DOHH2 (cell line): ENCODE measurements around the gene ZNF219.

Experiments used
- H3F3A ChIP-seq: fragments of 200-600 bp; sonication (generic), shearing (Covaris generic); 2 replicates; pipeline ENCODE4 v1.6.0; 2016; ENCODE audit warnings: antibody characterized with exemption, mild to moderate bottlenecking; ENCODE audit not compliant: control insufficient read depth, insufficient read depth
- H3K27ac ChIP-seq: fragments of 200-600 bp; sonication (generic); 2 replicates; pipeline ENCODE4 v1.5.1; 2014; ENCODE audit warnings: low read depth, mild to moderate bottlenecking, low read length, moderate library complexity
- H3K27me3 ChIP-seq: fragments of 200-600 bp; sonication (generic); 2 replicates; pipeline ENCODE4 v1.6.1; 2014; ENCODE audit warnings: mild to moderate bottlenecking, low read length, mixed read lengths; ENCODE audit not compliant: control insufficient read depth
- H3K36me3 ChIP-seq: fragments of 200-600 bp; sonication (generic); 2 replicates; pipeline ENCODE4 v1.6.1; 2014; ENCODE audit warnings: mild to moderate bottlenecking, low read length, moderate library complexity, mixed read lengths; ENCODE audit not compliant: control insufficient read depth
- H3K4me1 ChIP-seq: fragments of 200-600 bp; sonication (generic); 2 replicates; pipeline ENCODE4 v1.6.1; 2014; ENCODE audit warnings: mild to moderate bottlenecking, low read length, mixed read lengths; ENCODE audit not compliant: control insufficient read depth
- H3K4me2 ChIP-seq: fragments of 200-600 bp; sonication (generic); 2 replicates; pipeline ENCODE4 v1.6.0; 2014; ENCODE audit warnings: mild to moderate bottlenecking, low read length, moderate library complexity
- H3K4me3 ChIP-seq: fragments of 200-600 bp; sonication (generic); 2 replicates; pipeline ENCODE4 v1.5.1; 2014; ENCODE audit warnings: mild to moderate bottlenecking, low read length, mixed read lengths
- H3K79me2 ChIP-seq: fragments of 200-600 bp; sonication (generic); 2 replicates; pipeline ENCODE4 v1.6.1; 2014; ENCODE audit warnings: mild to moderate bottlenecking, low read length, mixed read lengths; ENCODE audit not compliant: control insufficient read depth
- H3K9me2 ChIP-seq: fragments of 200-600 bp; sonication (generic); replicated peaks from 2 replicates; pipeline ENCODE4 v1.6.1; 2014; ENCODE audit warnings: mild to moderate bottlenecking, low read length, mixed read lengths; ENCODE audit not compliant: control insufficient read depth
- H3K9me3 ChIP-seq: fragments of 200-600 bp; sonication (generic); 2 replicates; pipeline ENCODE4 v1.6.1; 2014; ENCODE audit warnings: antibody characterized with exemption, low read length, mixed read lengths; ENCODE audit not compliant: control insufficient read depth, insufficient read depth
- H4K20me1 ChIP-seq: fragments of 200-600 bp; sonication (generic); 2 replicates; pipeline ENCODE4 v1.6.0; 2014; ENCODE audit warnings: low read depth, mild to moderate bottlenecking, antibody characterized with exemption, low read length, moderate library complexity; ENCODE audit not compliant: control insufficient read depth, insufficient read depth
- EZH2phosphoT487 ChIP-seq: fragments of 200-600 bp; sonication (generic); IDR thresholded peaks from 2 replicates; pipeline ENCODE4 v1.6.1; 2017; ENCODE audit warnings: borderline replicate concordance, mild to moderate bottlenecking, antibody characterized with exemption, low read length, moderate library complexity, mixed read lengths
- TF ChIP-seq, protein P1 (sequence below): fragments of 200-600 bp; sonication (generic); IDR thresholded peaks from one replicate; pipeline ENCODE4 v1.5.1; 2014; ENCODE audit warnings: antibody characterized with exemption, mild to moderate bottlenecking, low read depth, low read length; ENCODE audit not compliant: poor library complexity, severe bottlenecking

ZNF219 gene

DNA sequence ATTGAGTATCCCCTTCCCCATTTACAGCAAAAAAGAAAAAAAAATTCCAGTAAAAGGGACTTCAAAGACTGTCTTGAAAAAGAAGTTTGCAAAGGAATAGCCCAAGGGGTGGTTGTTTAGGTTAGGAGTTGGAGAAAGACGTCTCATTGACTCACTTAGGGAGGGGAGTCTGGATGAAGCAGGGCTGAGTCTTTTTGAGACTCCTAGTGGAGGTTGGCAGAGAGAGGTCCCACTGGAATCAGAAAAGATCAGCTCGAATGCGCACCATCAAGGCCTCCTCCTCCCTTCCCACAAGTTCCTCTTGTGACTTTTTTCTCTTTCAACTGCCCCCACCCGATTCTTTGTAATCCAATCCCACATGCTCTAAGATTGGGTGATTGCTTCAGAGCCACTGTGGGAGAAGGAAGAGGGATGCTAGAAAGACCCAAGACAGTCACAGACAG lies 26.4 kb downstream of the ZNF219 start:
- no peaks in the 10 kb centered on the region for H3K9me2 ChIP-seq
- TF ChIP-seq, protein P1, sequence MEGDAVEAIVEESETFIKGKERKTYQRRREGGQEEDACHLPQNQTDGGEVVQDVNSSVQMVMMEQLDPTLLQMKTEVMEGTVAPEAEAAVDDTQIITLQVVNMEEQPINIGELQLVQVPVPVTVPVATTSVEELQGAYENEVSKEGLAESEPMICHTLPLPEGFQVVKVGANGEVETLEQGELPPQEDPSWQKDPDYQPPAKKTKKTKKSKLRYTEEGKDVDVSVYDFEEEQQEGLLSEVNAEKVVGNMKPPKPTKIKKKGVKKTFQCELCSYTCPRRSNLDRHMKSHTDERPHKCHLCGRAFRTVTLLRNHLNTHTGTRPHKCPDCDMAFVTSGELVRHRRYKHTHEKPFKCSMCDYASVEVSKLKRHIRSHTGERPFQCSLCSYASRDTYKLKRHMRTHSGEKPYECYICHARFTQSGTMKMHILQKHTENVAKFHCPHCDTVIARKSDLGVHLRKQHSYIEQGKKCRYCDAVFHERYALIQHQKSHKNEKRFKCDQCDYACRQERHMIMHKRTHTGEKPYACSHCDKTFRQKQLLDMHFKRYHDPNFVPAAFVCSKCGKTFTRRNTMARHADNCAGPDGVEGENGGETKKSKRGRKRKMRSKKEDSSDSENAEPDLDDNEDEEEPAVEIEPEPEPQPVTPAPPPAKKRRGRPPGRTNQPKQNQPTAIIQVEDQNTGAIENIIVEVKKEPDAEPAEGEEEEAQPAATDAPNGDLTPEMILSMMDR, result no peak
- TF ChIP-seq EZH2phosphoT487, result no peak
- H3K36me3 ChIP-seq, result no peaks in the 10 kb centered on the region
- no peak overlapping the region for H3K27ac ChIP-seq
- H3K9me3 ChIP-seq, result no peaks in the 10 kb centered on the region
- H4K20me1 ChIP-seq, result no peaks in the 10 kb centered on the region
- H3K79me2 ChIP-seq, result no peaks in the 10 kb centered on the region
- H3K27me3 ChIP-seq, result peaks cover 40% of the 10 kb centered on the region
- peaks cover 46% of the 10 kb centered on the region for H3K4me1 ChIP-seq
- peak overlapping the region; percentile 67 for H3K4me3 ChIP-seq
- peak overlapping the region; percentile 89 for H3K4me2 ChIP-seq
- H3F3A ChIP-seq, result peaks cover 8% of the 10 kb centered on the region; the same call in 1 of the 2 replicates

DNA sequence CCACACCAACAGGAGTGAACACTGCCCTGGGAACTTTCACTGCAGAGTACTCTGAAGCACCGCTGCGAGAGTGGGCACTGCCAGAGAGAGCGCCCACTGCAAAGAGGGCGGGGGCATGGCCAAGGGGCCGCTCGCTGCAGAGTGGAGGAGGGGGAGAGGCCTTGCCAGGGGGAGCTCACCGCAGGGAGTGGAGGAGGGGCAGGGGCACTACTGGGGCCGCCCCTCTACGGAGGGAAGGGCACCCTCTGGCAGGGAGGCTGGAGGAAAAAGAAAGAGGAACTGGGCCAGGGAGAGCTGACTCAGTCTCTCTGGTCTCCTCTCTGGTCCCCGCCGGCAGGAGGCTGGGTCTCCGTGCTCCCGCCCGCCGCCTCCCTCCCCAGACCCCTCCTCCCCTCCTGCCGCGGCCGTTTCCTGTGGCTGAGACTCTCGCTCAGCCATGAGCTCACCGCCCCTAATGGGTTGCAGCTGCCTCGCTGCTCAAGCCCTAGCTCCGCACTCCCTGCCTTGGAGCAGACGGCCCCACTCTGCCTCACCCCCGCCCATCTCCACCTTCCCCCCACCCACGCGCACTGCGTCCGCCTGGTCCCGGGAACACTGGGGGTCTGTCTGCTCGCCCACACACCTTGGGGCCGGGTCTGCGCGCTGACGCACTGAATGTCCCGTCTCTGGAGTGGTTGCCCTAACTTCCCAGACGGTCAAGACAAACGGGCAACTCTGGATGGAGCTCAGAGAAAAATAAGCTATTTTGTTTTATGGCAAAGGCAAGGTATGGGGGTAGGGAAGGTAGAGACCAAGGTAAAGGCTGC lies 27.0 kb downstream of the ZNF219 start:
- H3K27ac ChIP-seq, result no peak overlapping the region
- no peaks in the 10 kb centered on the region for H4K20me1 ChIP-seq
- H3K4me3 ChIP-seq, result peak overlapping the region; percentile 67
- H3K9me2 ChIP-seq, result no peaks in the 10 kb centered on the region
- H3K9me3 ChIP-seq, result no peaks in the 10 kb centered on the region
- H3K79me2 ChIP-seq, result no peaks in the 10 kb centered on the region
- TF ChIP-seq, protein P1, result no peak
- no peak for TF ChIP-seq EZH2phosphoT487
- peak overlapping the region; percentile 89 for H3K4me2 ChIP-seq
- no peaks in the 10 kb centered on the region for H3K36me3 ChIP-seq
- H3F3A ChIP-seq, result peaks cover 8% of the 10 kb centered on the region; the same call in 1 of the 2 replicates
- H3K27me3 ChIP-seq, result peaks cover 45% of the 10 kb centered on the region
- H3K4me1 ChIP-seq, result peaks cover 46% of the 10 kb centered on the region

DNA sequence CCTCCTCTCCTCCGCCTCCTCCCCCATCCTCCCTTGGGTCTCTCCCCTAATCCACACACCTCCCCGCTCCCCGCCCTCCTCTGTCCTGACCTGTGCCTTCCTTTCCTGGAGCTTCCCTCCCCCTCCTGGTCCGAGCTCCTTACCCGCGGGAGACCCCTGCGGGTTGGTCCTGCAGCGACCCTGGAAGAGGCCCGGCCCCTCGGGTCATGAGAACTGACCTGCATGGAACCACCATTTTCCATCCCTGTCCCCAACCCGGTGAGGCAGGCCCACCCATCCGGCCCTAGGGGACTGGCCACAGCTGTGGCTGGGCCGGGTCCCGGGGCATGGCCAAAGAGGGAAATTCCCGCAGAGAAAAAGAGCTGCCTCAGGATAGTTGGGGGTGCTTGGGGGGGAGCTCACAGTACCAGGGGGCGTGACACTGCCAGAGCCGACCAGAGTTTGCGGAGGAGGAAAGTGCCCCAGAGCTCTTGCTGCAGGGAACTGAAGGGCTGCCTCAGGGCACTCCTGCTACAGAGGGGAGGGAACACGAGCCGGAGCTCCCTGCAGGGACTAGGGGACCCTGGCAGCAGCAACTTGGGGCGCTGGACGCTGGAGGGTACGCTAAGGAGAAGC lies 27.7 kb downstream of the ZNF219 start:
- no peak overlapping the region for H3K27ac ChIP-seq
- H3K4me2 ChIP-seq, result peak overlapping the region; percentile 89
- peaks cover 46% of the 10 kb centered on the region for H3K4me1 ChIP-seq
- 0 out of 2 replicates have a peak, but pooled peaks have one; percentile 53 for TF ChIP-seq EZH2phosphoT487
- TF ChIP-seq, protein P1, result no peak
- no peaks in the 10 kb centered on the region for H3K36me3 ChIP-seq
- no peaks in the 10 kb centered on the region for H3K9me2 ChIP-seq
- H4K20me1 ChIP-seq, result no peaks in the 10 kb centered on the region
- no peaks in the 10 kb centered on the region for H3K9me3 ChIP-seq
- H3K27me3 ChIP-seq, result peaks cover 50% of the 10 kb centered on the region
- peaks cover 8% of the 10 kb centered on the region; the same call in 1 of the 2 replicates for H3F3A ChIP-seq
- peak overlapping the region; percentile 67 for H3K4me3 ChIP-seq
- H3K79me2 ChIP-seq, result no peaks in the 10 kb centered on the region
